ENCODE data around the gene CSHL1.

CSHL1 gene

GRCh38 chr17:63939401-63939800 is 28.3 kb upstream of the CSHL1 start:
- H3K27me3 ChIP-seq (ENCODE audit: low read depth, low read length), result no peaks in the 10 kb centered on the region
- H3K4me1 ChIP-seq (ENCODE audit: control insufficient read depth in 1 of 2, insufficient read depth in 2 of 2, low read length in 2 of 2), result no peaks in the 10 kb centered on the region
- no peaks in the 10 kb centered on the region for H3K9me3 ChIP-seq (ENCODE audit: control insufficient read depth in 1 of 2, low read length in 2 of 2)
- H3K36me3 ChIP-seq (ENCODE audit: control insufficient read depth in 1 of 2, insufficient read depth in 2 of 2, low read length in 2 of 2), result no peaks in the 10 kb centered on the region
- no peak overlapping the region for H3K27ac ChIP-seq (ENCODE audit: low read length)
- no peak overlapping the region for H3K4me3 ChIP-seq (ENCODE audit: low read depth in 1 of 2, low read length in 2 of 2)

- no peaks in the 10 kb centered on the region for H3K9me3 ChIP-seq (ENCODE audit: control insufficient read depth in 1 of 2, low read length in 2 of 2)
- no peak overlapping the region for H3K27ac ChIP-seq (ENCODE audit: low read length)
- H3K4me3 ChIP-seq (ENCODE audit: low read depth in 1 of 2, low read length in 2 of 2), result no peak overlapping the region
- no peaks in the 10 kb centered on the region for H3K27me3 ChIP-seq (ENCODE audit: low read depth, low read length)
- H3K36me3 ChIP-seq (ENCODE audit: control insufficient read depth in 1 of 2, insufficient read depth in 2 of 2, low read length in 2 of 2), result no peaks in the 10 kb centered on the region
- H3K4me1 ChIP-seq (ENCODE audit: control insufficient read depth in 1 of 2, insufficient read depth in 2 of 2, low read length in 2 of 2), result no peaks in the 10 kb centered on the region
These were observed 26.9 kb upstream of the CSHL1 start for GRCh38 chr17:63937920-63938319.

GRCh38 chr17:63937319-63937718 is 26.3 kb upstream of the CSHL1 start:
- Histone ChIP-seq H3K4me1 (ENCODE audit: control insufficient read depth in 1 of 2, insufficient read depth in 2 of 2, low read length in 2 of 2) (no peaks in the 10 kb centered on the region), H3K27me3 (ENCODE audit: low read depth, low read length) (no peaks in the 10 kb centered on the region), H3K9me3 (ENCODE audit: control insufficient read depth in 1 of 2, low read length in 2 of 2) (no peaks in the 10 kb centered on the region), H3K4me3 (ENCODE audit: low read depth in 1 of 2, low read length in 2 of 2) (no peak overlapping the region), H3K27ac (ENCODE audit: low read length) (no peak overlapping the region), H3K36me3 (ENCODE audit: control insufficient read depth in 1 of 2, insufficient read depth in 2 of 2, low read length in 2 of 2) (no peaks in the 10 kb centered on the region)

GRCh38 chr17:63934183-63935112 is 23.4 kb upstream of the CSHL1 start:
- no peaks in the 10 kb centered on the region for H3K4me1 ChIP-seq (ENCODE audit: control insufficient read depth in 1 of 2, insufficient read depth in 2 of 2, low read length in 2 of 2)
- H3K9me3 ChIP-seq (ENCODE audit: control insufficient read depth in 1 of 2, low read length in 2 of 2), result no peaks in the 10 kb centered on the region
- no peaks in the 10 kb centered on the region for H3K36me3 ChIP-seq (ENCODE audit: control insufficient read depth in 1 of 2, insufficient read depth in 2 of 2, low read length in 2 of 2)
- no peaks in the 10 kb centered on the region for H3K27me3 ChIP-seq (ENCODE audit: low read depth, low read length)
- H3K27ac ChIP-seq (ENCODE audit: low read length), result no peak overlapping the region
- no peak overlapping the region for H3K4me3 ChIP-seq (ENCODE audit: low read depth in 1 of 2, low read length in 2 of 2)

GRCh38 chr17:63933598-63933997 is 22.5 kb upstream of the CSHL1 start:
- Histone ChIP-seq H3K4me3 (ENCODE audit: low read depth in 1 of 2, low read length in 2 of 2) (no peak overlapping the region), H3K27me3 (ENCODE audit: low read depth, low read length) (no peaks in the 10 kb centered on the region), H3K36me3 (ENCODE audit: control insufficient read depth in 1 of 2, insufficient read depth in 2 of 2, low read length in 2 of 2) (no peaks in the 10 kb centered on the region), H3K27ac (ENCODE audit: low read length) (no peak overlapping the region), H3K9me3 (ENCODE audit: control insufficient read depth in 1 of 2, low read length in 2 of 2) (no peaks in the 10 kb centered on the region), H3K4me1 (ENCODE audit: control insufficient read depth in 1 of 2, insufficient read depth in 2 of 2, low read length in 2 of 2) (no peaks in the 10 kb centered on the region)

- H3K36me3 ChIP-seq (ENCODE audit: control insufficient read depth in 1 of 2, insufficient read depth in 2 of 2, low read length in 2 of 2), result no peaks in the 10 kb centered on the region
- H3K9me3 ChIP-seq (ENCODE audit: control insufficient read depth in 1 of 2, low read length in 2 of 2), result no peaks in the 10 kb centered on the region
- no peaks in the 10 kb centered on the region for H3K27me3 ChIP-seq (ENCODE audit: low read depth, low read length)
- no peaks in the 10 kb centered on the region for H3K4me1 ChIP-seq (ENCODE audit: control insufficient read depth in 1 of 2, insufficient read depth in 2 of 2, low read length in 2 of 2)
- H3K4me3 ChIP-seq (ENCODE audit: low read depth in 1 of 2, low read length in 2 of 2), result no peak overlapping the region
- H3K27ac ChIP-seq (ENCODE audit: low read length), result no peak overlapping the region
These were observed 21.7 kb upstream of the CSHL1 start for GRCh38 chr17:63932721-63933120.

- Histone ChIP-seq H3K4me3 (ENCODE audit: low read depth in 1 of 2, low read length in 2 of 2) (peak within 1 kb of the TSS in 1 of 2 donors; percentile 33), H3K27me3 (ENCODE audit: low read depth, low read length) (no peaks in the 10 kb centered on the region), H3K9me3 (ENCODE audit: control insufficient read depth in 1 of 2, low read length in 2 of 2) (no peaks in the 10 kb centered on the region), H3K27ac (ENCODE audit: low read length) (no peak within 1 kb of the TSS), H3K4me1 (ENCODE audit: control insufficient read depth in 1 of 2, insufficient read depth in 2 of 2, low read length in 2 of 2) (no peaks in the 10 kb centered on the region), H3K36me3 (ENCODE audit: control insufficient read depth in 1 of 2, insufficient read depth in 2 of 2, low read length in 2 of 2) (no peaks in the 10 kb centered on the region)
These were observed 21.0 kb upstream of the CSHL1 start, which contains the start of gene CD79B for GRCh38 chr17:63931981-63932561. Gene CD79B (minus strand): TSS chr17:63932331. CDS start chr17:63932261, 70 bp downstream.

- H3K27me3 ChIP-seq (ENCODE audit: low read depth, low read length), result no peaks in the 10 kb centered on the region
- H3K27ac ChIP-seq (ENCODE audit: low read length), result no peak overlapping the region
- peak overlapping the region in 1 of 2 donors; percentile 33 for H3K4me3 ChIP-seq (ENCODE audit: low read depth in 1 of 2, low read length in 2 of 2)
- no peaks in the 10 kb centered on the region for H3K4me1 ChIP-seq (ENCODE audit: control insufficient read depth in 1 of 2, insufficient read depth in 2 of 2, low read length in 2 of 2)
- no peaks in the 10 kb centered on the region for H3K9me3 ChIP-seq (ENCODE audit: control insufficient read depth in 1 of 2, low read length in 2 of 2)
- H3K36me3 ChIP-seq (ENCODE audit: control insufficient read depth in 1 of 2, insufficient read depth in 2 of 2, low read length in 2 of 2), result no peaks in the 10 kb centered on the region
These were observed 20.0 kb upstream of the CSHL1 start for GRCh38 chr17:63930951-63931575.

- H3K9me3 ChIP-seq (ENCODE audit: control insufficient read depth in 1 of 2, low read length in 2 of 2), result no peaks in the 10 kb centered on the region
- H3K4me1 ChIP-seq (ENCODE audit: control insufficient read depth in 1 of 2, insufficient read depth in 2 of 2, low read length in 2 of 2), result no peaks in the 10 kb centered on the region
- no peaks in the 10 kb centered on the region for H3K36me3 ChIP-seq (ENCODE audit: control insufficient read depth in 1 of 2, insufficient read depth in 2 of 2, low read length in 2 of 2)
- H3K27ac ChIP-seq (ENCODE audit: low read length), result no peak overlapping the region
- no peaks in the 10 kb centered on the region for H3K27me3 ChIP-seq (ENCODE audit: low read depth, low read length)
- H3K4me3 ChIP-seq (ENCODE audit: low read depth in 1 of 2, low read length in 2 of 2), result no peak overlapping the region
These were observed 19.1 kb upstream of the CSHL1 start for GRCh38 chr17:63929860-63930766.

- no peaks in the 10 kb centered on the region for H3K9me3 ChIP-seq (ENCODE audit: control insufficient read depth in 1 of 2, low read length in 2 of 2)
- H3K4me3 ChIP-seq (ENCODE audit: low read depth in 1 of 2, low read length in 2 of 2), result no peak overlapping the region
- no peaks in the 10 kb centered on the region for H3K27me3 ChIP-seq (ENCODE audit: low read depth, low read length)
- no peaks in the 10 kb centered on the region for H3K36me3 ChIP-seq (ENCODE audit: control insufficient read depth in 1 of 2, insufficient read depth in 2 of 2, low read length in 2 of 2)
- no peaks in the 10 kb centered on the region for H3K4me1 ChIP-seq (ENCODE audit: control insufficient read depth in 1 of 2, insufficient read depth in 2 of 2, low read length in 2 of 2)
- no peak overlapping the region for H3K27ac ChIP-seq (ENCODE audit: low read length)
These were observed 18.1 kb upstream of the CSHL1 start for GRCh38 chr17:63928966-63929695.
